Neutrophil (primary cell): ENCODE data around the gene SEMA3C.

Source experiments
- H3K27ac ChIP-seq: fragments of 200-600 bp; sonication (generic); 2 replicates; pipeline ENCODE4 v1.5.1; 2016; ENCODE audit warnings: mild to moderate bottlenecking, moderate library complexity
- H3K27me3 ChIP-seq: fragments of 200-600 bp; sonication (generic); 2 replicates; pipeline ENCODE4 v1.6.0; 2016; ENCODE audit warnings: mild to moderate bottlenecking
- H3K36me3 ChIP-seq: fragments of 200-600 bp; sonication (generic); 2 replicates; pipeline ENCODE4 v1.5.1; 2017
- H3K4me1 ChIP-seq, 2 experiments: fragments of 200-600 bp in 1 of 2; sonication (generic) in 1 of 2; 1 replicate in 1 of 2; 2 replicates in 1 of 2; pipeline versions ENCODE4 v1.5.1 to v1.6.1; 2013 to 2016; ENCODE audit warnings: low read depth in 1 of 2, low read length in 1 of 2, mild to moderate bottlenecking in 1 of 2, moderate library complexity in 1 of 2; ENCODE audit not compliant: control insufficient read depth in 1 of 2, insufficient read depth in 1 of 2
- H3K4me3 ChIP-seq, 2 experiments: fragments of 200-600 bp in 1 of 2; sonication (generic) in 1 of 2; 1 replicate in 1 of 2; 2 replicates in 1 of 2; pipeline ENCODE4 v1.5.1; 2013 to 2016; ENCODE audit warnings: low read depth in 1 of 2, low read length in 1 of 2, mild to moderate bottlenecking in 1 of 2, moderate library complexity in 1 of 2
- H3K9me3 ChIP-seq: fragments of 200-600 bp; sonication (generic); 2 replicates; pipeline ENCODE4 v1.5.1; 2016
- CTCF ChIP-seq: fragments of 200-600 bp; sonication (generic); IDR thresholded peaks from 2 replicates; pipeline ENCODE4 v1.5.1; 2016; ENCODE audit warnings: antibody characterized with exemption

SEMA3C gene

DNA sequence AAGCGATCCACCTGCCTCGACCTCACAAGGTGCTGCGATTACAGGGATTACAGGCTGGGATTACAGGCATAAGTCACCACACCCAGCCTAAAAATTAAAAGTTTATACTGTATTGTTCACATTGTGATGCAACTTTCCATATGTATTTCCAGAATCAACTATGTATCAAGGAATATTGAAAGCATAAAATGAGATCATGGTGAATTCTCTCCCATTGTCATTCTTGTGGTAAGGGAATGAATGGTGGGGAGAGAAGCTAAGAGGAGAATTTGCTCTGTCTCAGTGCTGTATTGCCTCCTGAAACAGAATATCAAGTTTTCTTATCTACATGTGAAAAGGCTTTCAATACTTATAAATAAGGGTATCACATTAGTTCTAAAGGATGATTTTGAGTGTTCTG is 198.7 kb downstream of the SEMA3C start:
- Histone ChIP-seq H3K4me3 (no peak overlapping the region), H3K9me3 (no peaks in the 10 kb centered on the region), H3K36me3 (no peaks in the 10 kb centered on the region), H3K27ac (no peak overlapping the region), H3K27me3 (no peaks in the 10 kb centered on the region), H3K4me1 (peaks cover 17 to 22% of the 10 kb centered on the region in 2 experiments)
- TF ChIP-seq CTCF = no peak

GRCh38 chr7:80719261-80719660 is 199.6 kb downstream of the SEMA3C start:
- H3K27me3 ChIP-seq = no peaks in the 10 kb centered on the region

GRCh38 chr7:80711531-80711930 is 207.3 kb downstream of the SEMA3C start:
- Histone ChIP-seq H3K4me3 (no peak overlapping the region), H3K9me3 (no peaks in the 10 kb centered on the region), H3K36me3 (no peaks in the 10 kb centered on the region), H3K27me3 (no peaks in the 10 kb centered on the region), H3K27ac (no peak overlapping the region), H3K4me1 (peaks cover 29 to 32% of the 10 kb centered on the region in 2 experiments)
- TF ChIP-seq CTCF = no peak

More at GRCh38 chr7:80719261-80719660, 199.6 kb downstream of the SEMA3C start:
- peaks cover 17 to 22% of the 10 kb centered on the region in 2 experiments for H3K4me1 ChIP-seq
- no peaks in the 10 kb centered on the region for H3K36me3 ChIP-seq
- no peaks in the 10 kb centered on the region for H3K9me3 ChIP-seq
- no peak overlapping the region for H3K27ac ChIP-seq
- TF ChIP-seq CTCF = no peak
- H3K4me3 ChIP-seq = no peak overlapping the region

GRCh38 chr7:80708123-80708522 is 210.7 kb downstream of the SEMA3C start:
- Histone ChIP-seq H3K36me3 (no peaks in the 10 kb centered on the region), H3K4me3 (peak overlapping the region; percentile 34 to 37), H3K27ac (peak overlapping the region; percentile 84), H3K27me3 (no peaks in the 10 kb centered on the region), H3K9me3 (no peaks in the 10 kb centered on the region), H3K4me1 (peaks cover 29 to 39% of the 10 kb centered on the region in 2 experiments)
- no peak for TF ChIP-seq CTCF

DNA sequence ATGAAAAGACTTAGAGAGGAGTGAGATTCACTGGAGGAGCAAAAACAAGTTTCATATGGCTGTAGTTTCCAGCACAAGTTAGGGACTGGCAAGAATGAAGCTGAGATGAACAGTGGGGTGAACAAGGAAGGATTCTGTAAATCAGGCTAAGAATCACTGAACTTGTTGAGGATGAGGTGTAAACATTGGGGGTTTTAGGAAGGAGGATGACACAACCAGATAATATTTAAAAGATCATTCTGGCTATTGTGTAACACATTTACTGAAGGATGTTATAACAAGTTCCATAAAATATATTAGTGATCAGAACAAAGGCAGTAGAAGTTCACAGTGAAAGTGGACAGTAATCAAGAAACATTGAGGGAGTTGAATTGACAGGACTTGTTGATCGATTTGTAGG is 211.5 kb downstream of the SEMA3C start:
- no peak overlapping the region for H3K4me3 ChIP-seq
- H3K27ac ChIP-seq = peak overlapping the region; percentile 84
- no peaks in the 10 kb centered on the region for H3K9me3 ChIP-seq
- H3K27me3 ChIP-seq = no peaks in the 10 kb centered on the region
- H3K36me3 ChIP-seq = no peaks in the 10 kb centered on the region
- peaks cover 29 to 39% of the 10 kb centered on the region in 2 experiments for H3K4me1 ChIP-seq
- TF ChIP-seq CTCF = no peak
